Measurements from ENCODE around the gene NXN. TPM values are rescaled to one million over a fixed set of nuclear protein-coding genes. Genes with fewer than 3 reads are reported as not detected.
"Not testable (repeated sequence)": the region's sequence is repeated elsewhere in the genome, so short reads cannot be mapped to it uniquely, and the experiment has no call there.

Gene NXN
- polyA plus RNA-seq, 3 donors: 14.9 to 23.9 (median 15.9) TPM

- WGBS, 3 donors: 40 to 81% (median 75%) methylated on average over 3 of the region's 3 CpGs
- H3K27ac ChIP-seq (ENCODE audit: low read depth, low read length): no peak overlapping the region
These were observed 195.4 kb downstream of the NXN start for GRCh38 chr17:784143-784542.

DNA sequence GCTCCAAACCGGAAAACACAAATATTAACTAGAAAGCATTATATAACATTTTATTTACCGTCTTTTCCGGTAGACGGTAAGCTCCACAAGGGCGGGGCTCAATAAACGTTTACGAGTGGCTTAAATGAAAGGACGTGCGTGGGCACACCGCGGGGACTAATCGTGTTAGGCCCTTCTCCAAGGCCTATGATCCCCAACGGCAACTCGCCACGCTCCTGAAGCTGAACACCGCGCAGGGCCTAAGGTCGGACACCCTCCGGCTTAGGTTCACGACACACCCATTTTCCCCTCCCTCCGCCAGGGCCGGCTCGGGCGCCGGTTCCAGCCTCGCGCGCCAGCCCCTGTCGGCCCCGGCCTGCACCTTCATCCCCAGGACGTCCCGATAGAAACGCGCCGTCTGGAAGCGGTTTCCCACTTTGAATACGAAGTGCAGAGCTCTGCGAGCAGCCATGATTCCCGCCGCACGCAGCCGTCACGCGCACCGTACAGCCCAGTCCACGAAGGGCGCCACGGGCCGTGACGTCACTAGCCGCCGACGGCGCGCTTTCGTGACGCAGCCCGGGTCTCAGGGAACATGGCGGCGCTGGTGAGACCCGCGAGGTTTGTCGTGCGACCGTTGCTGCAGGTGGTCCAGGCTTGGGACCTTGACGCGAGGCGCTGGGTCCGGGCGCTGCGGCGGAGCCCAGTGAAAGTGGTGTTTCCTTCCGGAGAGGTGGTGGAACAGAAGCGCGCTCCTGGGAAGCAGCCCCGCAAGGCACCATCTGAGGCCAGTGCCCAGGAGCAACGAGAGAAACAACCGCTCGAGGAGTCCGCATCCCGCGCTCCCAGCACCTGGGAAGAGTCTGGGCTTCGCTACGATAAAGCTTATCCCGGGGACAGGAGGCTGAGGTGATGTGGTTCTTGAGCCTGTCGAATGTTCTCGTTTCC lies 197.5 kb downstream of the NXN start, which contains the start of the genes GLOD4 and MRM3:
GLOD4 (minus strand) TSS at position 476 of the 927 bp plus-strand sequence; CDS start at position 451, 25 bp downstream.
MRM3 (plus strand) TSS at position 549 of the 927 bp plus-strand sequence; CDS start at position 575, 26 bp downstream.
- 0 to 1% (median 0%) methylated on average over 80 to 87 of the region's 87 CpGs for WGBS, 3 donors
- H3K27ac ChIP-seq (ENCODE audit: low read depth, low read length): no peak within 1 kb of the TSS

GRCh38 chr17:778096-778495 lies 201.5 kb downstream of the NXN start:
- H3K27ac ChIP-seq (ENCODE audit: low read depth, low read length): no peak overlapping the region
- 91 to 93% (median 92%) methylated on average over 11 of the region's 11 CpGs for WGBS, 3 donors

DNA sequence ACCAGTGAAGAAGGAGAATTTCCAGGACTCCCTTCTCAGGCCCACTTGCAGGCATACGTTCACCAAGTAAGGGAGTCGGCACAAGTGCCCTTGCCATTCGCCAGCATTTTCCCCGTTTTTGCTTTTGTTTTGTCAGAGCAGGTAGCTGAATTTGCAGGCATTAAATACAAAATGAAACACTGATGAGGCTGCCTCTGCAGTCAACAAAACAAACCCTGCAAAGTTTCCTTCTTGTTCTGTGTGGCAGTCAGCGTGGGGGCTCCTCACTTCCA lies 205.3 kb downstream of the NXN start:
- no peak overlapping the region for H3K27ac ChIP-seq (ENCODE audit: low read depth, low read length)
- 90 to 92% (median 91%) methylated on average over 5 of the region's 5 CpGs for WGBS, 3 donors

GRCh38 chr17:773467-774312 lies 205.9 kb downstream of the NXN start:
- 77 to 85% (median 79%) methylated on average over 14 of the region's 14 CpGs for WGBS, 3 donors
- H3K27ac ChIP-seq (ENCODE audit: low read depth, low read length): no peak overlapping the region

DNA sequence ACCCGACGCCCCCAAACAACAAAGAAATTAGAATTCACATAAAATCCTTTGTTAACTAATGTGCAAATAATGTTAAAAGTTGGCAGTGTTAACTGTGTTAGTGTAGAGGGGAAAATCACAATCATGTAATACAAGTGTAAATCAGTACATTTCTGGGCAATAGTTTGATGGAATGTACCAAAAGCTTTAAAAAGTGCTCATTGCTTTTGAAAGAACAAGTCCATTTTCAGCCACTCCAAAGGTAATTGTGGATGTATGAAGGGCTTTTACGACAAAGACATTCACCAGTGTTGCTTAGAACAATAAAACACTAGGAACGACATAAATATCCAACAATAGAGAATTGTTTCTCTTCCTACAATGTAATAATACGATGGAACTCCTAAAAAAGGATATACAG lies 206.6 kb downstream of the NXN start:
- no peak overlapping the region for H3K27ac ChIP-seq (ENCODE audit: low read depth, low read length)
- 88 to 90% (median 90%) methylated on average over 5 of the region's 5 CpGs for WGBS, 3 donors

GRCh38 chr17:767076-767475 lies 212.5 kb downstream of the NXN start:
- WGBS, 3 donors: 69 to 83% (median 80%) methylated on average over 3 of the region's 3 CpGs
- no peak overlapping the region for H3K27ac ChIP-seq (ENCODE audit: low read depth, low read length)

- H3K27ac ChIP-seq (ENCODE audit: low read depth, low read length): no peak overlapping the region
- WGBS, 3 donors: 86 to 88% (median 86%) methylated on average over 9 of the region's 9 CpGs
These were observed 219.2 kb downstream of the NXN start for GRCh38 chr17:760371-760770.

- no peak overlapping the region for H3K27ac ChIP-seq (ENCODE audit: low read depth, low read length)
- WGBS, 3 donors: 86 to 94% (median 91%) methylated on average over 5 of the region's 5 CpGs
These were observed 219.6 kb downstream of the NXN start for GRCh38 chr17:759964-760363.

DNA sequence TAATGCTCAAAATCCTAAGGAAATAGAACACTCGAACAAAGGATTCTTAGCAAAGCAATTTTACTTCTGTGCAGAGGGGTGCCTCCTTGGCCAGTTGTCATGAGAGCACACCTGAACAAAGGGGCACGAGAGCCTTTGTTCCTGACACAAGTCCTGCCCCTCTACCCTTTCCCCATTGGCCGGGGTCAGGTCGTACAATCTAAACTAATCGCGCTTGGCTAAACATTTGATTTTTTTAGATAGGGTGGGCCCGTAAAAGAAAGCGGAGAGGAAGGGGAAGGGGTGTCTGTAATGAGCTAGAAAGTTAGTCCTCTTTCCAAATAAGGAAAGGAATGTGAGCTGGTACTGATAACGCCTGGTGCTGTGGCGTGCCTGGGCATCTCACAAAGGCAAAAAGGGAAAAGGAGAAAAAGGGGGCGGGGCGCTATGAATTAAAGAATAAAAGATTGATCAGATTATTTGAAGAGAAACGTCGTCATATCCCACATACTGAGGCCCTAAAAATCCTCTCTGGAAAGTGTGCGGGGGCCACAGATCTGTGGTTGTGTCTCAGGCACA lies 223.5 kb downstream of the NXN start:
- H3K27ac ChIP-seq (ENCODE audit: low read depth, low read length): not testable (repeated sequence)
- WGBS, 3 donors: 63 to 74% (median 71%) methylated on average over 15 of the region's 15 CpGs

DNA sequence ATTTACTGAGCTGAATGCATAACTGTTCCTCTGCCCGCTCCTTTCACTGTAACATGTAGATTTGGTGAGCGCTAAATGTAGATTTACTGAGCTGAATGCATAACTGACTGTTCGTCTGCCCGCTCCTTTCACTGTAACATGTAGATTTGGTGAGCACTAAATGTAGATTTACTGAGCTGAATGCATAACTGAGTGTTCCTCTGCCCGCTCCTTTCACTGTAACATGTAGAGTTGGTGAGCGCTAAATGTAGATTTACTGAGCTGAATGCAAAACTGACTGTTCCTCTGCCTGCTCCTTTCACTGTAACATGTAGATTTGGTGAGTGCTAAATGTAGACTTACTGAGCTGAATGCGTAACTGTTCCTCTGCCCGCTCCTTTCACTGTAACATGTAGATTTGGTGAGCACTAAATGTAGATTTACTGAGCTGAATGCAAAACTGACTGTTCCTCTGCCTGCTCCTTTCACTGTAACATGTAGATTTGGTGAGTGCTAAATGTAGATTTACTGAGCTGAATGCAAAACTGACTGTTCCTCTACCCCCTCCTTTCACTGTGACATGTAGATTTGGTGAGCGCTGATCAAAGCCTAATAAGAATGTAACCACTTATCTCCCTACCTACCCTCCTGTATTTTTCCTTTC lies 224.1 kb downstream of the NXN start:
- H3K27ac ChIP-seq (ENCODE audit: low read depth, low read length): not testable (repeated sequence)
- 95 to 96% (median 96%) methylated on average over 9 of the region's 9 CpGs for WGBS, 3 donors

- no peak overlapping the region for H3K27ac ChIP-seq (ENCODE audit: low read depth, low read length)
- WGBS, 3 donors: 70 to 84% (median 79%) methylated on average over 13 of the region's 13 CpGs
These were observed 226.2 kb downstream of the NXN start for GRCh38 chr17:753418-753817.

DNA sequence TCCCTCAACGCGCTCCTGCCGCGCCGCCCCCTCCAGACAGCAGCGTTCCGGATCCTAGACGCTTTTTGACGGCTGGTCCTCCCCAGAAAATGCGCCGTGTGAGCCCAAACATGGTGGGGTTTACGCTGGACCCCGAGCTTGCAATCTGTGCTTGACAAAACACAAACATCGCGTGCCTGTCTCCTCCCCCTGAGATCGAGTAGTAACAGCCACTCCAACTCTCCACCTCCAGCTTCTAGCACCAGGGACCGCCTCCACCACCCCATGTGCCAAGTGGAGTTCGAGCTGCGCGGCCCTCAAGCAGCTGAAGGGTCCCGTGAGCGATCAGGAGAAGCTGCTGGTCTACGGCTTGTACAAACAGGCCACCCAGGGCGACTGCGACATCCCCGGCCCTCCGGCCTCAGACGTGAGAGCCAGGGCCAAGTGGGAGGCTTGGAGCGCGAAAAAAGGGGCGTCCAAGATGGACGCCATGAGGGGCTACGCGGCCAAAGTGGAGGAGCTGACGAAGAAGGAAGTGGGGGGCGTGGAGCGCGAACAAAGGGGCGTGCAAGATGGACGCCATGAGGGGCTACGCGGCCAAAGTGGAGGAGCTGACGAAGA lies 226.9 kb downstream of the NXN start:
- 11 to 28% (median 22%) methylated on average over 43 of the region's 43 CpGs for WGBS, 3 donors
- no peak overlapping the region for H3K27ac ChIP-seq (ENCODE audit: low read depth, low read length)

GRCh38 chr17:752002-752619 lies 227.5 kb downstream of the NXN start, which contains the start of gene GEMIN4:
Gene GEMIN4, minus strand, starts transcription at chr17:752264. Its CDS starts 122 bp downstream, at chr17:752142.
- WGBS, 3 donors: 0 to 1% (median 1%) methylated on average over 64 to 86 of the region's 87 CpGs
- no peak within 1 kb of the TSS for H3K27ac ChIP-seq (ENCODE audit: low read depth, low read length)

DNA sequence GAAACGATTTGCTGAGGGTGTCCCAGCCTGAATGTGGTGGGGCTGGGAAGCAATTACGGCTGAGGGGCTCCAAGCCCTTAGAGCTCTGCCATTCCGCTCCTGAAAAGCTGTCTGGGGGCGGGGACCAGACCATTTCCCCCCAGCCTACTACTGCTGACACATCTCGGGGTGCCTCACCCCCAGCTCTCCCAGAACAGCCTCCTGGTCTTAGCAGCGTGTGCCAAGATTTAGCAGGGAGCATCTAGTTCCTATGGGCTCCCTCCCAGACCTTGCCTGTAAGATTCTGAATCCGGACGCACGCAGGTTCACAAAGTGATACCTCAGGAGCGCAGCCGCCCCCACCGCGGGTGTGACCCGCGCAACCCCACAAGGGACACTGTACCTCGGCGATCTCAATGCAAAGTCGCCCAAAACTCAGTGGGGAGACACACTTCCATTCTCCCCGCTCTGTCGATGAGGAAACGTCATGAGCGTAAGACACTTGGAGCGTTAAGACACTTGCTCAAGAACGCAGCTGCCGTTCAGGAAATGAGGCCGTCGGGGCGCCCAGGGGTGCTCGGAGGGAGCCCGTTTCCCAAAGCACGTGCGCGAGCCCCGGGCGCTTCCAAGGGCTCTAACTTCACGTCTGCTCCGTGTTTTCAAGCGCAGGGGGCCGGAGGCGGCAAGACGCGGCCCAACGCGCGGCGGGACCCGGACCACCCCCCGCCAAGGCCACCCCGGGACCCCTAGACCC lies 228.1 kb downstream of the NXN start:
- WGBS, 3 donors: 1 to 2% (median 1%) methylated on average over 37 to 49 of the region's 49 CpGs
- H3K27ac ChIP-seq (ENCODE audit: low read depth, low read length): no peak overlapping the region

GRCh38 chr17:750431-751037 lies 229.0 kb downstream of the NXN start:
- no peak overlapping the region for H3K27ac ChIP-seq (ENCODE audit: low read depth, low read length)

DNA sequence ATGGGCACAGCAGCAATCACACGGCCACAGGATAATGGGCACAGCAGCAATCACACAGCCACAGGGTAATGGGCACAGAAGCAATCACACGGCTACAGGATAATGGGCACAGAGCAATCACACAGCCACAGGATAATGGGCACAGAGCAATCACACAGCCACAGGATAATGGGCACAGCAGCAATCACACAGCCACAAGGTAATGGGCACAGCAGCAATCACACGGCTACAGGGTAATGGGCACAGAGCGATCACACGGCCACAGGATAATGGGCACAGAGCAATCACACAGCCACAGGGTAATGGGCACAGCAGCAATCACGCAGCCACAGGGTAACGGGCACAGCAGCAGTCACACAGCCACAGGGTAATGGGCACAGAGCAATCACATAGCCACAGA lies 230.2 kb downstream of the NXN start:
- H3K27ac ChIP-seq (ENCODE audit: low read depth, low read length): not testable (repeated sequence)
- 75 to 84% (median 83%) methylated on average over 6 to 7 of the region's 7 CpGs for WGBS, 3 donors

More at GRCh38 chr17:750431-751037, 229.0 kb downstream of the NXN start:
- 78 to 83% (median 79%) methylated on average over 8 of the region's 8 CpGs for WGBS, 3 donors
